Measurements from ENCODE around the gene GALNT5.

DNA sequence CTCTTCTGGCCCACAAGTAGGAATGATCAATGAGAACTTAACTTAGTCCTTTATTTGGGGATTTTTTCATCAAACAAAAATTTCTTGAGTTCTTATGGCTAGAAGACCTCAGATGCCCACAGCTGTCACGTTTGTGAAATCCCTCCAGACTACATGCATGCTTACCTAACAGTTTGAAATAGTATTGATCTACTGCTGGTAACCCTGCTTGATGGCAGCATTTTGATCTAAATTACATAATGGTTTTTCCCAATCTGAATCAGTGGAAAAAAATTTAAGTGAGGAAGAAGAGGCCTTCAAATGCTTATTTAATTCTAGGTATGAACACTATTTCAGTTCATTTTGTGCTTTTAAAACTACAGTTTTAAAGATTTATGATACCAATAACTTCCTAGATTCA lies 54.2 kb downstream of the GALNT5 start:
- TF ChIP-seq, protein P1, sequence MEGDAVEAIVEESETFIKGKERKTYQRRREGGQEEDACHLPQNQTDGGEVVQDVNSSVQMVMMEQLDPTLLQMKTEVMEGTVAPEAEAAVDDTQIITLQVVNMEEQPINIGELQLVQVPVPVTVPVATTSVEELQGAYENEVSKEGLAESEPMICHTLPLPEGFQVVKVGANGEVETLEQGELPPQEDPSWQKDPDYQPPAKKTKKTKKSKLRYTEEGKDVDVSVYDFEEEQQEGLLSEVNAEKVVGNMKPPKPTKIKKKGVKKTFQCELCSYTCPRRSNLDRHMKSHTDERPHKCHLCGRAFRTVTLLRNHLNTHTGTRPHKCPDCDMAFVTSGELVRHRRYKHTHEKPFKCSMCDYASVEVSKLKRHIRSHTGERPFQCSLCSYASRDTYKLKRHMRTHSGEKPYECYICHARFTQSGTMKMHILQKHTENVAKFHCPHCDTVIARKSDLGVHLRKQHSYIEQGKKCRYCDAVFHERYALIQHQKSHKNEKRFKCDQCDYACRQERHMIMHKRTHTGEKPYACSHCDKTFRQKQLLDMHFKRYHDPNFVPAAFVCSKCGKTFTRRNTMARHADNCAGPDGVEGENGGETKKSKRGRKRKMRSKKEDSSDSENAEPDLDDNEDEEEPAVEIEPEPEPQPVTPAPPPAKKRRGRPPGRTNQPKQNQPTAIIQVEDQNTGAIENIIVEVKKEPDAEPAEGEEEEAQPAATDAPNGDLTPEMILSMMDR (IDR thresholded peaks at IDR 0.05; ENCODE audit: low read depth, low read length), result no peak
- no peak for TF ChIP-seq EZH2phosphoT487 (IDR thresholded peaks at IDR 0.05; ENCODE audit: low read depth)

All from OCI-LY3 (cell line).